ENCODE data around the gene U2SURP.

- TF ChIP-seq EZH2phosphoT487 (IDR thresholded peaks at IDR 0.05; ENCODE audit: borderline replicate concordance, low read length) (no peak), CTCF (IDR thresholded peaks at IDR 0.05; ENCODE audit: low read depth, low read length, poor library complexity, severe bottlenecking) (no peak)
Observed at GRCh38 chr3:143080196-143080595, 78.8 kb downstream of the U2SURP start.

All from DOHH2 (cell line).